Measurements from ENCODE around the gene PLPP2.

- TF ChIP-seq, protein P1, sequence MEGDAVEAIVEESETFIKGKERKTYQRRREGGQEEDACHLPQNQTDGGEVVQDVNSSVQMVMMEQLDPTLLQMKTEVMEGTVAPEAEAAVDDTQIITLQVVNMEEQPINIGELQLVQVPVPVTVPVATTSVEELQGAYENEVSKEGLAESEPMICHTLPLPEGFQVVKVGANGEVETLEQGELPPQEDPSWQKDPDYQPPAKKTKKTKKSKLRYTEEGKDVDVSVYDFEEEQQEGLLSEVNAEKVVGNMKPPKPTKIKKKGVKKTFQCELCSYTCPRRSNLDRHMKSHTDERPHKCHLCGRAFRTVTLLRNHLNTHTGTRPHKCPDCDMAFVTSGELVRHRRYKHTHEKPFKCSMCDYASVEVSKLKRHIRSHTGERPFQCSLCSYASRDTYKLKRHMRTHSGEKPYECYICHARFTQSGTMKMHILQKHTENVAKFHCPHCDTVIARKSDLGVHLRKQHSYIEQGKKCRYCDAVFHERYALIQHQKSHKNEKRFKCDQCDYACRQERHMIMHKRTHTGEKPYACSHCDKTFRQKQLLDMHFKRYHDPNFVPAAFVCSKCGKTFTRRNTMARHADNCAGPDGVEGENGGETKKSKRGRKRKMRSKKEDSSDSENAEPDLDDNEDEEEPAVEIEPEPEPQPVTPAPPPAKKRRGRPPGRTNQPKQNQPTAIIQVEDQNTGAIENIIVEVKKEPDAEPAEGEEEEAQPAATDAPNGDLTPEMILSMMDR (IDR thresholded peaks at IDR 0.05), result no peak
- TF ChIP-seq POLR2A (IDR thresholded peaks at IDR 0.05), result no peak
- no peak for TF ChIP-seq POLR2AphosphoS5 (IDR thresholded peaks at IDR 0.05)
These were observed 15.9 kb upstream of the PLPP2 start for GRCh38 chr19:307111-307531.

Data from prostate gland (tissue), 2 donors.